GM18499 (cell line): ENCODE measurements around the gene FKBP11.

Experiments used
- ATAC-seq: cut with Tn5 transposase; IDR thresholded peaks from one replicate; pipeline ENCODE4 v1.9.1; 2021; ENCODE audit warnings: moderate number of reproducible peaks; ENCODE audit not compliant: insufficient read depth, unreplicated experiment

Gene FKBP11

DNA sequence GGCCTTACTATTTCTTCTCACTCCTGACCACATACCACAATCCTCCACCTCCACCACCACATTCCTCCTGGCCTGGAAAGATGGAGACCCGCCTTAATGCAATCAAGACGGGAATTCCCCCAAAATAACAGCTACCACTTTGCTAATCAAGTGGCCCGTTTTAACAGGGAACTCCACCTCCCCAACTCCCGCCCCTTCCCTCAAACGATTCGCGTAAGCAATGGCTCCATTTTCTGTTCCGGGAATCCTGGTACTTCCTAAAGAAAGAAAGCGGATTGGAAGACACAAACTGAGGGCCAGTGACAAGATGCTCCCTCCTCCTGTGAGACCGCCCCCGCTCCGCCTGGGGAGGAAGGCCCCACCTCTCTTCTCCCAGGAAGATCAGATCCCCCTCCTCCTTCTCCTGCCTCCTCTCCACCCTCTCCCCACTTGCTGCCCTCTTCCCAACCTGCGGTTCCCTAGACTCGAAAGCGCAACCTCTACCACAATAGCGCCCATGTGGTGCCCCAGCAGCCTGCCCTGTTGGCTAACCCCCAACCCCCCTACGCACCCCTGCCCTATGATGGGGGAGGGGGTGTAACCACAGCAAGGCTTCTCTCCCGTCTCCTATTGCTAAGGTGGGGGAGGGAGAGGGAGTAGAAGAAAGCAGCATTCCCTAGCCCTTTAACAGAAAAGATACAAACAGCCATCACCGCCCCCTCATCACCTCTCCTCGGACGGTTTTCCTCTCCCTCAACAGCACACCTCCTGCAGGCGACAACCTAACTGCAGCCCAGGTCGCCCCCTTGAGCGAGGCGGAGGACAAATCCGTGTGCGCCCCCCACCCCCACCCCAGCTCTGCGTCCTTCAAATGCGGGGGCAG, 31.2 kb upstream of the FKBP11 start:
- no peak for ATAC-seq

DNA sequence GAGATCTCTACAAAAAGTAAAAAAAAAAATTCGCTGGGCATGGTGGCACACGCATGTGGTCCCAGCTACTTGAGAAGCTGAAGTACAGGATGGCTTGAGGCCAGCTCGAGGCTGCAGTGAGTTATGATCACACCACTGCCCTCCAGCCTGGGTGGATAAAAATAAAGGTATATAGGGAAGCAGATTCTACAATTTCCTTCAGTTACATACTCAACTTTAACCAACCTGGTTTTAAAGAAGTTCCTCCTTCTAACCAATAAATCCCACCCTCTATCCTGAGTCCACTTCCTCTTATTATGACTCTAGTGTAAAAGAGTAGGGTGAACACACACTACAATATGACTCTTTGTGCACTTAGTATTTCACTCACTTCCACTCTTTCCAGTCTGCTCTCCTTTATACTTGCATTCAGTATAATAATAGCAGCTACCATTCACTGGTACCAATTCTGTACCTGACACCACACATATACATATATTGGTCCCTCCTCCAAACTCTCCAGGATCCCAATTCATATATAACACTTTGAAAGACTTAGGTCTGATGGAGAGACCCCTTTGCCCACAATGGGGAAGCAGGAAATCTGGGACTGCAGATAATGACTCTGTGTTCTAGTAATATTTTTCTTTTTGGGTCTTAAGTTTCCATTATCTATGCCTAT, 29.7 kb upstream of the FKBP11 start:
- ATAC-seq, result no peak

DNA sequence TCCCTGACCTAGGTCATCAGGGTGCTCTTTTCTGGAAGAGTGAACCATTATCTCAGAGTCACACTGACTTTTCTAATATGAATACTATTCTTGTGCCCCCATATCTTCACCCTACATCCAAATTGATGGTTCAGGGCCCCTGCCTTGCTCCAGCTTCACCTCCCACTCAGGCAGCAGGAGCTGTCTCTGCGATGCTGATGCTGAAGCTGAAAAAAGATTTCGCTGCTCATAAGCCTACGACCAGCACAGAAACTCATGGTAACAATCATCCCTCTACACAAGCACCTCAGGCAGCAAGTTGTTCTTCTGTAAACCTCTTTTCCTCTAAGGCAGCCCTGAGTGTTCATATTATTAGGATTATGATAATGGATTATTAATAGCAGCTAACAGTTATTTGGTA, 28.8 kb upstream of the FKBP11 start:
- no peak for ATAC-seq

DNA sequence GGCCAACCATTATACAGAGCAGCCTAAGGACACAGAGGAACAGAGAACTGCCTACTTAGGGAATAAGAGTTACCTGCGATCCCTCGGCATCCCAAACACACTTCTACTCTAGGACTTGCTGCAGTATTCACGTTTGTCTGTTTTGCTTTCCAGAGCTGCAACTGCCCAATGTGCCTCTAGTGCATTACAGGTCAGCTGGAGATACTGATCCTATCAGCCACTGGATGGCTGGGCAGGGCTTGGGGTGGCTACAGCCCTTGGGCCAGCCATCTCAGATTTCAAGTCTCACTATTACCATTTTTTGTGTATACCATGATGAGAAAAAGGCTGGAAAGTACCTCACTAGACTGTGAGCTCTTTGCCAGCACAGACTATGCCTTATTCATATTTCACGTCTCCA, 27.4 kb upstream of the FKBP11 start:
- ATAC-seq, result no peak

DNA sequence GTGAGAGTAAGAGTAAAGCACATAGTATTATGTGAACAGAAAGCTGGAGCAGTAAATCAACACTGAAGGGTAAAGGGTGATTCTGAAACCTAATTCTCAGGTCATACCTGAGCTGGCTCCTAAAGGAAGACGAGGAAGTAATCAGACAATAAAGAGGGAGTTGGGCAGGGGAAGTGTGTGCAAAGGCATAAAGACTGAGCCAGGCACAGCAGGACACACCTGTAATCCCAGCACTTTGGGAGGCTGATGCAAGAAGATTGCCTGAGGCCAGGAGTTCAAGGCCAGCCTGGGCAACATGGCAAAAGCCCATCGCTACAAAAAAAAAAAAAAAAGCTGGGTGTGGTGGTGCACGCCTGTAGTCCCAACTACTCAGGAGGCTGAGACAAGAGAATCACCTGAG, 22.4 kb upstream of the FKBP11 start:
- no peak for ATAC-seq

DNA sequence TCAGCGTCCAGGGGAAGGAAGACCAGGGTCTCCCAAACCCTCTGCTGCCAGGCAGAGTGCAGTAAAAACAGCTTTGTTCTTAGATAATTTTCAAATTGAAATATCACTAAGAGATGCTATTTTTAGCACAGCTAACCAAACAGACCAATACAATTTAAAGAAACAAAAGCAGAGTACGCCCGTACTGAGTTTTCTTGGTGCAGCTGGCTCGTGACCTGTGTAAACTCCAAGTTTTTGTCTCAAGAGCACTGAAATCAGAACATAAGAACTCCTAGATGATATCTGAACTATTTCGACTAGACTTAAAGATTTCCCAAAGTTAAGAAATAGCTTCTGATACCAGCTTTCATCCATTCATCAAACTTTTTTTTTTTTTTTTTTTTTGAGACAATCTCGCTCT, 21.7 kb upstream of the FKBP11 start:
- no peak for ATAC-seq

DNA sequence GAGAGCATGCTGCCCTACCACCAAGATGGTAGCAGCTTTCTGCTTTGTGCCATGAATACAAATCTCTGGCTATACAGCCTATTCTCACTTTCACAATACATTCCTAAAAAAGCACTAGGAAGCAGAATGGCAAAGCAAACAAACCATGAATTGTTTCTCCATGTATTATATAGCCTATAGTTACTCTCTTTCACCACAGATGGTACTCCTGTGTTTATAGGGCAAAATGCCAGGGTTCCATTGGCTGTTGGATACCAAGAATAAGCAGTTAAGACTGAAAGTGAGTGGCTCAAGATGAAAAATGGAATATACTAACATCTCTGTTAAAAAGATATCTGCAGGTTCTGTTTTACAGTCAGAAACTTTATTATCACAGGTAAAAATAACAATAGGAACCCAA, 20.9 kb upstream of the FKBP11 start:
- ATAC-seq, result no peak

DNA sequence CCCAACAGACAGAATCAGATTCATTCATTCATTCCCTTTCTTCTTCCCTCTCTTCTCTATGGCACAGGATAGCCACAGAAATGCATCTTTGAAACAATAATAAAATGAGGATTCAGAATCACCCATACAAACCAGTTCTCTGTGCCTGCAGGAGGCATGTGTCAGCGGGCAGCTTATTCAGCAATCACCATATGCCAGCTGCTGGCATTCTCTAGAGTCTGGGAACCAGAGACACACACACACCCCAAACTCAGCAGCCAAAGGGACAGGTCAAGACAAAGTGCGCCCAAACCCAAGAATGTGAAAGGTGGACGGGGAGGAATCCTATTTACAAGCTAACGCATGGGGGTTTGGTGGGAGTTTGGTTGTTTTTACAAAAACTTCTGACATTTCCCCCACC, 17.9 kb upstream of the FKBP11 start:
- no peak for ATAC-seq

DNA sequence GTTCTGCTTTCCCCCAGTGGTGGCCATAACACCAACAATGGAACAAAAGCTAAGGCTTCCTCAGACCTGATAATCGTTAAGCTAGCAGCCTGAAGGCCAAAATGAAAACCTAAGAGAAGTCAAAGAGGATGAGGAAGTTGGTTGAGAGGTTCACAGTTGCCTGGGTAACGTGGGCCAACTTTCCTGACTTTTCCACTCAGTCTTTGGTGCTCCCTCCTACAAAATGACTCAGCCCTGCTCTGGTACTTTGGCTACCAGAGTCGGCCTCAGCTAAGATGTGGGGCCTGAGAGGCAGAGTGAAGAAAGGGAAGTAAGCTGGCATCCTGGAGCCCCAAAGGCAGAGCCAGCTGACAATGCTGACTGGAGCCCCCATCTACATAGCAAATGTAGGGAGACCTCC, 14.9 kb upstream of the FKBP11 start:
- ATAC-seq, result no peak

DNA sequence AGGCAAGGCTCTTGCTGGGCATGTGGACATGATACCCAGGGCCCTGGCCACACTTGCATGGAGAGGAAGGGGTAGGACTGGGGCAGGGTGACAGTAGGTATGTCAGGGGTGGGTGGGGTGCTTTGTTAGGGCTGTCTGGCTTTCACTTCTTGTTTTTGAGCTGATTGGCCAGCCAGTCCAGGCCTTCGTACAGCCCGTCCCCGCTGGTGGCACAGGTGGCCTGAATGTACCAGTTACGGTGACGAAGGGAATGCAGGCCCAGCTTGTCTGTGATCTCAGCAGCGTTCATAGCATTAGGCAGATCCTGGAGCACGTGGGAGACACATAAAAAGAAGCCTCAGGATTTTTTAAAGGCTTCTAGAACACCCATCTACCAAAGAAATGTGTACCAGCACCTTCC, 13.5 kb upstream of the FKBP11 start:
- no peak for ATAC-seq

DNA sequence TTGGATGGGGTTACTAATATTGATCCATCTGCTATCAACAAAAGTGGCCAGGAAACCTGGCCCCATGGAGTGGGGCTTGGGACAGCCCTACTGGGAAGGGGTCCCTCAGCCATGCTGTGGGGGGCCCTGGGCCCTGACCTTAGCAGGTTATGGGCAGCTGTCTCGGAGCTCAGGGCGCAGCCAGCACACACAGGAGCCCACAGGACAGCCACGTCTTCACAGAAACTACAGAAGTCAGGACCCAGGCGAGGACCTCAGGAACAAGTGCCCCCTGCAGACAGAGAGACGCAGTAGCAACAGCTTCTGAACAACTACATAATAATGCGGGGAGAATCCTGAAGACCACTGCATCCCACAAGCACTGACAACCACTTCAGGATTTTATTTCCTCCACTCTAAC, 11.9 kb upstream of the FKBP11 start:
- no peak for ATAC-seq

DNA sequence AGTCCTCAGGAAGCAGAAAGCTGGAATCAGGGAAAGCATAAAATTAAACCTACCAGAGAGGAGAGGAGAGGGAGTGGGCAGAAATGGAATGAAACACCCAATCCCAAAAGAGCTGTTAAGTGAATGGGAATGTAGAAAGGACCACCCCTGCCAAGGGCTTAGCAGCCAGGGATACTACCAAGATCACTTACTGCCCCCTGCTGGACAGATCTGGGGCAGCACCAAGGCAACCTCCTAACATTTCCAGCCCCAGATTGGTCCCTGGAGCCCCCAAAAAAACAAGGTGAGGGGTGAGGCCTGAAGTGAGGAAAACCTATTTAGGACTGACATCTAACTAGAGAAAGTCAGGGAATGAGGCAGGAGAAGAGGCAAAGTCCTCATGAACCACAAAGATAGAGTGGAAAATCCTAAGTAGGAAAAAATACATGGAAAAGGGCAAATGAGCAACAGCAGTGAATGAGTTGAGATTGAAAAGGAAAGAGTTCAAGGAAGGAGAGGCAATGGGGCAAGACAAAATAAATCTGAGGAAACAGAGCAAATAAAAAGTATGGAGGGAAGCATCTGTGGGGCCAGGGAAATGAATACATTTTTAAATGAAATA, 11.2 kb upstream of the FKBP11 start:
- no peak for ATAC-seq

DNA sequence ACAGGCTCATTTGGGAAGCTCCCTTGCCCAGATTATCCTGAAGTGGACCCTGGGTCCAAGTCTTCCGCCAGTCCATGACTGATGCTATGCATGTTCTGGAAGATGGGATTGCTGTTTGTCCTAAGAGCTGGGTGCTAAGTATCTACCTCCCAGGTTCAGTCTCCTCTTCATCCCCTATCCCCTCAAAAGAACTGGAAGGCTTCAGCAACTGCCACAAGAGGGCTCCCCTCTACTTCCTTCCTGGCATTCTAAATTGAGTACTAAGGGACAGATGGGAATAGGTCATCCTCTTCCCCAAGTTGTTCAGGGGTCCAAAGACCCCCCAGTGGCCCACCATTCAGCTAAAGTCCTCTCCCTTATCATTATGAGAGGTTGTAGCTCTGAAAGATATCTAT, 9.0 kb upstream of the FKBP11 start:
- ATAC-seq, result no peak

DNA sequence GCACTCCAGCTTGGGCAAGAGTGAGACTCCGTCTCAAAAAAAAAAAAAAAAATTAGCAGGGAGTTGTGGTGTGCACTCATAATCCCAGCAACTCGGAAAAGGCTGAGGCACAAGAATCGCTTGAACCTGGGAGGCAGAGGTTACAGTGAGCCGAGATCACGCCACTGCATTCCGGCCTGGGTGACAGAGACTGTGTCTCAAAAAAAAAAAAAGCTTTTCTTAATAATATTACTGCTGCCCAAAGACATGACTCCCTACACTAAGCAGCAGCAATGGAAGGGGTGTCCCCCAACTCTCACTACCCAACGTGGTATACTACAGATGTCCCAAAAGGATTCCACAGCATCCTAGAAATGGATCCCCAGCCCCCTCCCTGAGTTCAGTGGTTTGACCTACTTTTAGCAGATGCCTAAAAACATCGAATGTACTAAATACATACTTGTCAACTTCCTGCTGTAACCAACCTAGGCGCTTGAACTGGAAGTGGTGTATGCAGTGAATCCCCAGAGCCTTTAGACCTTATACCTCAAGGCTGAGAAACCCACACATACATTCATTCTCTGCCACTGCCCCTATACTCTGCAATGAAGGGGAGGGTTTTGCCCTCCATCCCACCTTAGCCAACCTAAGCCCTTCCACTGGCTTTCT, 8.5 kb upstream of the FKBP11 start:
- no peak for ATAC-seq

DNA sequence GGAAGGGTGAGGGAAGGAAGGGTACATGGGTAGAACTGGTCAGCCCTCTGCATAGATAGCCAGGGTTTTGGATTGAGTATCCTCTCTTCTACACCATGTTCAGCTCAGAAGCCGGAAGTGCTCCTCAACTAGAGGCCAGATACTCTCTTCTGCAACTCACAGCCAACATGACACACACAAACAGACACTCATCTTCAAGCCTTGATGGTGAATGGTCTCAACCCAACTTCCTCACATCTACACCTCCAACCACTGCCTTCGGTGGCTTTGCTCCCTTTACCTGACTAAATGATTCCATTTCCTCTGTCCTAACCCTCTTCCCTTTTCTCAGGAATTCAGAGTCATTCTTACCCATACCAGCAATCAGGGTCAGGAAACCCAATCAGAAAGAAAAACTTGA, 7.6 kb upstream of the FKBP11 start:
- ATAC-seq, result no peak

DNA sequence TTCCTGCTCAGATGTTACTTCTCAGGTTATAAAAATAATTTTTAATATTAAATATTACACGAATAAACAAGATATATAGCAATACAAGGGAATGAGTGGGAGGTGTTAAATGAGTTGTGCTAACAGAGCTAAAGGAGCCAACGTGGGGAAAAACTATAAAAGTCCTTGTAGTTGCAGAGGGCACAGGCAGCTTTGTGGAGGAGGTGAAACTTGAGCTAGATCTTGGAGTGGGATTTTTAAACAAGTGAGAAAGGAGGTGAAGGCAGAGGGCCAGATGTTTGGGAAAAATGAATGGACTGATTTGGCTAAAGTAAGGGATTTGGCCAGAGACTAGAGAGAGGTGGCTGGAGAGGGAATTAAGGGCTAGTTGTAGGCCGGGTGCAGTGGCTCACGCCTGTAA, 5.2 kb upstream of the FKBP11 start:
- no peak for ATAC-seq

DNA sequence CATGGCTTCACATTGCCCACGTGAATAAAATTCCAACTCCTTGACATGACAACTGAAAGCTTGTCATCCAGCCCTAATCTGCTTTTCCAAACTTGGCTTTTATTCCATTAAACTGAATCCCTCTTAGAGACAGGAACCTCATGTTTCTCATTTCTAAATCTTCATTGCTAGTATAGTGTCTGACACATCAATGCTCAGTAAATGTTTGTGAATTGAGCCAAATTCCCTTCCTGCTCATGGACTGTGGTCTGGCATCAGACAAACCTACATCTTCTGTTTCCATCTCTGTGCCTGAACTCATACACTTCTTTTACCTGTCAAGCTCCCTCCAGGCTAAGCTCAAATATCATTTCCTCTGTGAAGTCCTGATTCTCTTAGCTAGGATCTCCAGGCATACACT, 4.3 kb upstream of the FKBP11 start:
- ATAC-seq, result no peak

DNA sequence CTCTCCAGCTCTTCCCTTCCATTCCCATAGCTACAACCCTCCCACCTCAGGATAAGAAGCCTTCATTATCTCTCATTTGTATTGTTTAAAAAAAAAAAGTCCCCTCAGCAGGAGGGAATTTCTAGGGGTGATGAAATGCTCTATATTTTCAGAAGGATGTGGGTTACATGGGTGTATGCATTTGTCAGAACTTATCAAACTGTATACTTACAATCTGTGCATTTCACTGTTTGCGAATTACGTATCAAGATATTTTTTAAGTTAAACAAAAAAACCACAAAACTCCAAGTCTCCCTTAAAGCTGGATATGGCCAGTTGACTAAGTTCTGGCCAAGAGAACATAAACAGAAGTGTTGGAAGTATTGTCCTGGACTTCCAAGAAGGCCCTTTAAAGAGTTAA, 2.0 kb upstream of the FKBP11 start:
- no peak for ATAC-seq

DNA sequence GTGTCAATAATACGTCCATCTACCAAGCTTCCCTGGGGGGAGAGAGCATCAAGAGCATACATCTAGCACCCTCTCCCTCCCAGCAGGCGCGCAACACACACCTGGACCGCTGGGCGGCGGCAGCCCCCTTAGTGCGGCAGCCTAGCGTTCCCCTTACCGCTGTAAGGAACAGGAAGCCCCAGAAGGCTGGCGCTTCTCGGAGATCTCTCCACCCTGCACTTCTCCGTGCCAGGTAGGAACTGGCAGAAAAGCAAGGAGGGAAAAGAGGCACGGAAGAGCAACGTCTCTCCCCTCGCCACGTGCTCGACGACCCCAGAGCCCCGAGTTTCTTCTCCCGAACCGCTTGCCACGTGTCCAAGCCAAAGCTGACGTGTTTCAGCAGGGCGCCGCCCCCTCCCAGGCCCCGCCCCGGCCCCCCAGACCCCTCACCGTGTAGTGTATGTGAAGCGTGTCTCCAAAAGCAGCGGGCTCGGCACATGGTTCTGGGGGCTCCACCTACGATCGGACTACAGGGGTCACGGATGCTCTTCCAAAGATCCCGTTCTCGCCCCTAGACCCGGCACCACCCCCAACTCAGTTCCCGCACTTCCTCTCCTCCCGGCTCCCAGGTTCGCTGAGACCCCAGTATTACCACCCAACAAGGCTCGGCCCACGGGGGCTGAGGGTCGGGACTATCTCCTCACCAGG, 532 bp downstream of the FKBP11 start:
- no peak for ATAC-seq

DNA sequence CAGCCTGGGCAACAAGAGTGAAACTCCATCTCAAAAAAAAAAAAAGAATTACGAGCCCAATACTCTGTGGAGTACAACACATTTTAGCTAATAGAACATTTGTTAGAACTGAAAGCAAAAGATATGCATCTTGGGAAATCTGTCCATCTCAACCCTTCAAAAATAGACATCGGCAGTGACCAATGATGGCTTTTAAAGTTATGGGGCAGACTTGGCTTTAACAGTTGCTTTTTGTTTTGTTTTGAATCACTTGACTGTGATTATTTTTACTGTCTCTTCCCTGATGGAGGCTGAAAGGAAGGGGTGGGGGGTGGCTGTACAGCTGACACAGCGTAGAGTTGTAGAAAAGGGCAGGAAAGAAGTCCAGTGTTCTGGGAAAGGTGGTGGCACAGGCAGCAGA, 2.2 kb downstream of the FKBP11 start:
- ATAC-seq, result no peak
